ENCODE data around the gene ZSCAN21.

Gene ZSCAN21

GRCh38 chr7:100100420-100101015 is 50.9 kb downstream of the ZSCAN21 start:
- CTCF ChIA-PET = interaction anchor here (1.2 kb wide), 1 partner anchor 16 kb away, joined by 4 read pairs; no protein-coding TSS in a partner anchor
- no peak for TF ChIP-seq SUZ12 (IDR thresholded peaks at IDR 0.05)
- TF ChIP-seq FOXM1 (IDR thresholded peaks at IDR 0.05; ENCODE audit: borderline replicate concordance) = 0 out of 2 replicates have a peak, but pooled peaks have one; percentile 1
- TF ChIP-seq LEF1 (IDR thresholded peaks at IDR 0.05; ENCODE audit: borderline replicate concordance) = no peak
- TF ChIP-seq ZNF384 (IDR thresholded peaks at IDR 0.05) = no peak
- peak; percentile 61; the same call in 1 of the 2 replicates for TF ChIP-seq ELF4 (IDR thresholded peaks at IDR 0.05)
- TF ChIP-seq FOXA1 (IDR thresholded peaks at IDR 0.05) = no peak
- TF ChIP-seq FOXK2 (IDR thresholded peaks at IDR 0.05) = peak; percentile 98
- POLR2A ChIA-PET = interaction anchor here (0.9 to 5.4 kb wide), 17 partner anchors 8 to 336 kb away, joined by 3 to 100 read pairs (median 14); partner anchors contain the start of genes CNPY4, COPS6, LAMTOR4 and MBLAC1
- DNase-seq (ENCODE audit: extremely low spot score) = peak; percentile 82

- POLR2A ChIA-PET = interaction anchor here (0.5 to 5.4 kb wide), 28 partner anchors 8 to 485 kb away, joined by 3 to 100 read pairs (median 6); partner anchors contain the start of genes CNPY4, COPS6, GJC3 and GPC2
- CTCF ChIA-PET = interaction anchor here (0.6 to 1.2 kb wide), 4 partner anchors 12 to 47 kb away, joined by 3 to 4 read pairs (median 3); partner anchors contain the start of gene LAMTOR4
- TF ChIP-seq ZNF384 (IDR thresholded peaks at IDR 0.05) (no peak), ARNT (IDR thresholded peaks at IDR 0.05) (no peak), L3MBTL2 (conservative IDR thresholded peaks at IDR 0.05) (peak; percentile 94), ELF4 (IDR thresholded peaks at IDR 0.05) (peak; percentile 57; the same call in 1 of the 2 replicates), HDGF (IDR thresholded peaks at IDR 0.05; ENCODE audit: borderline replicate concordance) (no peak), LEF1 (IDR thresholded peaks at IDR 0.05; ENCODE audit: borderline replicate concordance) (no peak), TARDBP (IDR thresholded peaks at IDR 0.05) (no peak), NFRKB (IDR thresholded peaks at IDR 0.05) (peak; percentile 46; the same call in 1 of the 2 replicates), PKNOX1 (IDR thresholded peaks at IDR 0.05) (peak; percentile 99)
- DNase-seq (ENCODE audit: extremely low spot score) = peak; percentile 94
These were observed 51.7 kb downstream of the ZSCAN21 start, which contains the start of the genes AP4M1 and MCM7 for GRCh38 chr7:100101016-100101862. TSS of gene AP4M1 (plus strand) at chr7:100101643. CDS start at chr7:100101715, 72 bp downstream. TSS of gene MCM7 (minus strand) at chr7:100101397. CDS start at chr7:100101294, 103 bp downstream.

- TF ChIP-seq PKNOX1 (IDR thresholded peaks at IDR 0.05) (peak; percentile 75), L3MBTL2 (conservative IDR thresholded peaks at IDR 0.05) (no peak), ZNF384 (IDR thresholded peaks at IDR 0.05) (0 out of 2 replicates have a peak, but pooled peaks have one; percentile 4)
- ChIA-PET POLR2A (interaction anchor here (1.1 to 5.4 kb wide), 9 partner anchors 10 to 88 kb away, joined by 3 to 100 read pairs (median 38); partner anchors contain the start of genes CNPY4, COPS6, LAMTOR4 and MBLAC1), CTCF (interaction anchor here (1.6 kb wide), 1 partner anchor 28 kb away, joined by 7 read pairs; no protein-coding TSS in a partner anchor)
- DNase-seq (ENCODE audit: extremely low spot score) = no peak
These were observed 53.6 kb downstream of the ZSCAN21 start for GRCh38 chr7:100102950-100103840.

GRCh38 chr7:100105534-100105933 is 56.0 kb downstream of the ZSCAN21 start:
- CTCF ChIA-PET = interaction anchor here (0.9 kb wide), 1 partner anchor 9 kb away, joined by 3 read pairs; no protein-coding TSS in a partner anchor
- TF ChIP-seq LEF1 (IDR thresholded peaks at IDR 0.05; ENCODE audit: borderline replicate concordance) = no peak
- TF ChIP-seq ELF4 (IDR thresholded peaks at IDR 0.05) = no peak
- no peak for TF ChIP-seq SUZ12 (IDR thresholded peaks at IDR 0.05)
- no peak for TF ChIP-seq TARDBP (IDR thresholded peaks at IDR 0.05)
- TF ChIP-seq ZNF384 (IDR thresholded peaks at IDR 0.05) = no peak
- TF ChIP-seq ARNT (IDR thresholded peaks at IDR 0.05) = no peak
- no peak for TF ChIP-seq PKNOX1 (IDR thresholded peaks at IDR 0.05)
- no peak for TF ChIP-seq CTBP1 (IDR thresholded peaks at IDR 0.05; ENCODE audit: borderline replicate concordance)
- no peak for TF ChIP-seq SP1 (IDR thresholded peaks at IDR 0.05)
- TF ChIP-seq L3MBTL2 (conservative IDR thresholded peaks at IDR 0.05) = no peak
- TF ChIP-seq HDGF (IDR thresholded peaks at IDR 0.05; ENCODE audit: borderline replicate concordance) = no peak
- TF ChIP-seq FOXA1 (IDR thresholded peaks at IDR 0.05) = no peak
- no peak for TF ChIP-seq NFRKB (IDR thresholded peaks at IDR 0.05)
- no peak for TF ChIP-seq BHLHE40 (IDR thresholded peaks at IDR 0.05; ENCODE audit: borderline replicate concordance)
- no peak for TF ChIP-seq FOXK2 (IDR thresholded peaks at IDR 0.05)
- TF ChIP-seq FOXM1 (IDR thresholded peaks at IDR 0.05; ENCODE audit: borderline replicate concordance) = no peak
- no peak for DNase-seq (ENCODE audit: extremely low spot score)
- POLR2A ChIA-PET = interaction anchor here (1.0 to 1.1 kb wide), 3 partner anchors 11 to 16 kb away, joined by 3 to 4 read pairs (median 3); no protein-coding TSS in a partner anchor

- POLR2A ChIA-PET = interaction anchor here (0.8 to 1.1 kb wide), 3 partner anchors 12 to 18 kb away, joined by 3 to 4 read pairs (median 3); no protein-coding TSS in a partner anchor
- CTCF ChIA-PET = no interaction called here
- DNase-seq (ENCODE audit: extremely low spot score) = no peak
- TF ChIP-seq FOXA1 (IDR thresholded peaks at IDR 0.05) = no peak
- TF ChIP-seq NFRKB (IDR thresholded peaks at IDR 0.05) = no peak
- no peak for TF ChIP-seq FOXK2 (IDR thresholded peaks at IDR 0.05)
- no peak for TF ChIP-seq HDGF (IDR thresholded peaks at IDR 0.05; ENCODE audit: borderline replicate concordance)
- TF ChIP-seq SP1 (IDR thresholded peaks at IDR 0.05) = no peak
- no peak for TF ChIP-seq ARNT (IDR thresholded peaks at IDR 0.05)
- TF ChIP-seq ZNF384 (IDR thresholded peaks at IDR 0.05) = no peak
- no peak for TF ChIP-seq L3MBTL2 (conservative IDR thresholded peaks at IDR 0.05)
- no peak for TF ChIP-seq BHLHE40 (IDR thresholded peaks at IDR 0.05; ENCODE audit: borderline replicate concordance)
- TF ChIP-seq TARDBP (IDR thresholded peaks at IDR 0.05) = no peak
- TF ChIP-seq FOXM1 (IDR thresholded peaks at IDR 0.05; ENCODE audit: borderline replicate concordance) = no peak
- TF ChIP-seq CTBP1 (IDR thresholded peaks at IDR 0.05; ENCODE audit: borderline replicate concordance) = no peak
- TF ChIP-seq LEF1 (IDR thresholded peaks at IDR 0.05; ENCODE audit: borderline replicate concordance) = no peak
These were observed 57.1 kb downstream of the ZSCAN21 start for GRCh38 chr7:100106633-100107032.

Data from HEK293T (cell line).